Measurements from ENCODE around the gene LTK.

- TF ChIP-seq EZH2phosphoT487 (IDR thresholded peaks at IDR 0.05; ENCODE audit: low read length) (no peak), EZH2 (optimal IDR thresholded peaks at IDR 0.05; ENCODE audit: low read depth, low read length) (no peak)
- TF ChIP-seq, protein P1, sequence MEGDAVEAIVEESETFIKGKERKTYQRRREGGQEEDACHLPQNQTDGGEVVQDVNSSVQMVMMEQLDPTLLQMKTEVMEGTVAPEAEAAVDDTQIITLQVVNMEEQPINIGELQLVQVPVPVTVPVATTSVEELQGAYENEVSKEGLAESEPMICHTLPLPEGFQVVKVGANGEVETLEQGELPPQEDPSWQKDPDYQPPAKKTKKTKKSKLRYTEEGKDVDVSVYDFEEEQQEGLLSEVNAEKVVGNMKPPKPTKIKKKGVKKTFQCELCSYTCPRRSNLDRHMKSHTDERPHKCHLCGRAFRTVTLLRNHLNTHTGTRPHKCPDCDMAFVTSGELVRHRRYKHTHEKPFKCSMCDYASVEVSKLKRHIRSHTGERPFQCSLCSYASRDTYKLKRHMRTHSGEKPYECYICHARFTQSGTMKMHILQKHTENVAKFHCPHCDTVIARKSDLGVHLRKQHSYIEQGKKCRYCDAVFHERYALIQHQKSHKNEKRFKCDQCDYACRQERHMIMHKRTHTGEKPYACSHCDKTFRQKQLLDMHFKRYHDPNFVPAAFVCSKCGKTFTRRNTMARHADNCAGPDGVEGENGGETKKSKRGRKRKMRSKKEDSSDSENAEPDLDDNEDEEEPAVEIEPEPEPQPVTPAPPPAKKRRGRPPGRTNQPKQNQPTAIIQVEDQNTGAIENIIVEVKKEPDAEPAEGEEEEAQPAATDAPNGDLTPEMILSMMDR (IDR thresholded peaks at IDR 0.05; ENCODE audit: low read length): no peak
Observed at GRCh38 chr15:41546851-41547786, 33.5 kb upstream of the LTK start.

Data from MM.1S (cell line).